22Rv1 (cell line): ENCODE data around the gene ATP2A3.

Experiments
- CTCF ChIP-seq: fragments of 450-650 bp; IDR thresholded peaks from 2 replicates; pipeline ENCODE4 v1.5.1; 2017; ENCODE audit warnings: mild to moderate bottlenecking
- ZFX ChIP-seq: fragments of 450-650 bp; IDR thresholded peaks from 2 replicates; pipeline ENCODE4 v1.6.1; 2017; ENCODE audit warnings: antibody characterized with exemption, borderline replicate concordance

DNA sequence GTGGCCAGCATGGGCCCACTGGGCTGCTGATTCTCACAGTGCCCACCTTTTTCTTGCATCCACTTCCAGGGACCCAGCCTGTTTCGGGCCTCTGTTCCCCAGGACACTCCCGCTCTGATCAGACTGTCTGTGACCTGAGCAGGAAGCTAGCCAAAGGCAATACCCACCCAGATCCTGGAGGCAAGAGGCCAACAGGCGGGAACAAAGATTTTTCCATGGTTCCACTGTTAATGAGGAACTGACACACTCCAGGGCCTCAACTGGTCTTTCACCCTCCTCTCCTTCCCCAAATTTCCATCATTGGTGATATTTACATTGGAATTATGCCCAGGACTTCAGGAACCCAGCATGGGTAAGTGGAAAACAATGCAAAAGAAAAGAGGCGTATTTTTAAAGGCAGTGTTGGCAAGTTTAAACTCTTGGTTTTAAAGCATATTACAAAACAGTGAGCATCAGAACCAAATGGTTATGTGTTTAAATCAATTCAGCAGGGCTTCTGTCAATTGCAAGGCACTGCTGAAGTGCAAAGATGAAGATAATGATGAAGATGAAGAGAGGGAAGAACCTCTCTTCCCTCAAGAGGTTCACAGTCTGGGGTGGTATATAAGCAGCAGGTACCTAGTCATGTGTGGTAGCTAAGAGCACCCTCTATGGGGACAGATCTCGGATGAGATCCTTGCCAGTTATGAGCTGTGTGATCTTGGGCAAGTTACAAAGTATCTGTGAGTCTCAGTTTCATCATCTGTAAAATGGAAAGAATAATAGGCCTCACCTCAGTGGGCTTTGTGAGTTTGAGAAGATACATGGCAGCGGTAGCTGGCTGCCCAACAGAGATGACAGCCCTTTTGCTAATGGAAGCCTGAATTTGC lies 14.4 kb upstream of the ATP2A3 start:
- TF ChIP-seq CTCF (no peak), ZFX (no peak)
